T-cell (primary cell): ENCODE measurements around the gene NUDT9. TPM values are rescaled to one million over a fixed set of nuclear protein-coding genes. Genes with fewer than 3 reads are reported as not detected.
"Not testable (repeated sequence)": the region's sequence is repeated elsewhere in the genome, so short reads cannot be mapped to it uniquely, and the experiment has no call there.

Experiments
- ATAC-seq, 4 experiments: fragments of 200-7000 bp in 3 of 4; fragments of 150-1000 bp in 1 of 4; cut with Tn5 transposase; replicated peaks in 1 of 4; 1 replicate in 3 of 4; 2 replicates in 1 of 4; pipeline ENCODE4 v1.10.0; 2021; ENCODE audit warnings: moderate library complexity in 3 of 4, mild to moderate bottlenecking in 2 of 4, moderate number of reproducible peaks in 1 of 4
- CTCF ChIA-PET, 2 donors: fragments of 300-600 bp; sonication (Branson Sonifier 250); formaldehyde crosslinking; loops; one replicate each; lab custom pipeline; 2022; ENCODE audit warnings: antibody characterized with exemption in 2 of 2; lab: Charles Lee
- POLR2A ChIA-PET, 2 donors: fragments of 300-600 bp; sonication (Branson Sonifier 250); formaldehyde crosslinking; loops; one replicate each; lab custom pipeline; 2022; ENCODE audit warnings: antibody characterized with exemption in 2 of 2; lab: Charles Lee
- DNase-seq, 35 experiments: peaks; one replicate each; pipeline versions ENCODE4 v3.0.0 to v3.0.0-alpha.2; 2013 to 2023
- H3K27ac ChIP-seq: one replicate; pipeline ENCODE4 v1.5.1; 2013; ENCODE audit warnings: low read length
- H3K27me3 ChIP-seq, 2 experiments: replicated peaks in 1 of 2; 1 replicate in 1 of 2; 2 replicates in 1 of 2; pipeline versions ENCODE4 v1.6.1 to v1.7.0; 2013; ENCODE audit warnings: low read length in 1 of 2, mixed read lengths in 1 of 2; ENCODE audit not compliant: control insufficient read depth in 2 of 2, insufficient read depth in 2 of 2; ENCODE audit errors: extremely low read depth in 1 of 2
- H3K36me3 ChIP-seq, 2 donors: 1 replicate in 1 of 2; 2 replicates in 1 of 2; pipeline versions ENCODE4 v1.6.1 to v1.7.0; 2013; ENCODE audit warnings: low read length in 1 of 2; ENCODE audit not compliant: control insufficient read depth in 2 of 2, insufficient read depth in 1 of 2; ENCODE audit errors: extremely low read depth in 1 of 2
- H3K4me1 ChIP-seq, 2 experiments: 1 replicate in 1 of 2; 2 replicates in 1 of 2; pipeline versions ENCODE4 v1.6.1 to v1.7.0; 2013; ENCODE audit warnings: low read length in 2 of 2, mixed read lengths in 1 of 2; ENCODE audit not compliant: insufficient read depth in 2 of 2, control insufficient read depth in 1 of 2; ENCODE audit errors: extremely low read depth in 1 of 2
- H3K4me3 ChIP-seq, 2 donors: 1 replicate in 1 of 2; 2 replicates in 1 of 2; pipeline versions ENCODE4 v1.5.1 to v1.7.0; 2013; ENCODE audit warnings: mild to moderate bottlenecking in 2 of 2, low read length in 1 of 2, moderate library complexity in 1 of 2; ENCODE audit not compliant: control insufficient read depth in 1 of 2; ENCODE audit errors: extremely low read depth in 1 of 2
- H3K9me3 ChIP-seq: 2 replicates; pipeline ENCODE4 v1.7.0; 2013
- H3K27ac Mint-ChIP-seq, 2 donors: one replicate each; pipeline ENCODE4 v1.8.0; 2020 to 2021; ENCODE audit warnings: mild to moderate bottlenecking in 2 of 2, mixed read lengths in 2 of 2
- H3K27me3 Mint-ChIP-seq, 2 donors: one replicate each; pipeline ENCODE4 v1.8.0; 2021 to 2022; ENCODE audit warnings: mixed read lengths in 2 of 2
- H3K36me3 Mint-ChIP-seq: one replicate; pipeline ENCODE4 v1.8.0; 2021; ENCODE audit warnings: mixed read lengths
- H3K4me1 Mint-ChIP-seq, 3 donors: one replicate each; pipeline ENCODE4 v1.8.0; 2020 to 2022; ENCODE audit warnings: mixed read lengths in 3 of 3, mild to moderate bottlenecking in 1 of 3
- H3K4me3 Mint-ChIP-seq, 3 donors: one replicate each; pipeline ENCODE4 v1.8.0; 2020 to 2022; ENCODE audit warnings: mild to moderate bottlenecking in 3 of 3, mixed read lengths in 3 of 3, moderate library complexity in 3 of 3
- H3K9me3 Mint-ChIP-seq, 3 donors: one replicate each; pipeline ENCODE4 v1.8.0; 2020 to 2022; ENCODE audit warnings: mixed read lengths in 3 of 3
- WGBS: methylation state at CpG from one replicate; pipeline ENCODE4 v1.1.5; 2013; ENCODE audit warnings: missing lambda C conversion rate; ENCODE audit not compliant: insufficient coverage; 5-methylcytosine and 5-hydroxymethylcytosine counted together
- total RNA-seq, 35 experiments: library from RNA in 6 of 35; stranded (reverse) in 6 of 35; fragments of 120-200 nt in 1 of 35; gene quantifications; one replicate each; pipeline versions ENCODE4 v1.2.1 to v1.2.4 and lab custom pipeline; 2013 to 2026

Gene NUDT9
- total RNA-seq, 5 donors from 2014 or later (not counting 1 experiment from before 2014, with no cell fraction given), result 10.1 to 18.0 (median 13.9) TPM

DNA sequence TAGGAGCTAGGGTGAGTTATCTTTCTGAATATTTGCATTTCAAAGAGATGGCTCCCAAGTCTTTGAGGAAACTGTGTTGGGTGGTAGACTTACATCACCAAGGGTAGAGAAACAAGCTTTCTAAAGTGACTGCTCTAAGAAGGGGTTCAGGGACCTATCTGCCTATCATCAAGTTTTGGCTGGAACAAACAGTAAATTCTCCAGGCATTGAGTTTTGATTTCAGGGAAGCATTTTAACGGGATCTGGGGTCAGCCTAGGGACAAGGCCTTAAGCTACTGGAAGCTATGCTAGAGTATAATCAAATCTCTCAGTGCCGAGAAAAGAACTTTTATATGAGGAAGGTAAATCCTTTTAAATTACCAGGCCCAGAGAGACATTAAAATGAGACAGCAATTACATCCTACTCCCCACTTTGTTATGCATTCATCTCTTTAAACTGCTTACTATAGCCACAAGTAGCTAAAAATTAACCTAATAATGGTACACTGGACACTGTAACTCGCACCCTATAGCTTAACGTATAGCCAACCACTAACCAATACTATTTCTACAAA is 2.0 kb upstream of the NUDT9 start:
- Mint-ChIP-seq H3K27me3 (no peaks in the 10 kb centered on the region), H3K36me3 (no peaks in the 10 kb centered on the region), H3K27ac (peak overlapping the region in 1 of 2 donors; percentile 2), H3K9me3 (no peaks in the 10 kb centered on the region), H3K4me3 (no peak overlapping the region), H3K4me1 (peaks cover 26 to 39% (median 36%) of the 10 kb centered on the region in 3 donors)
- H3K4me1 ChIP-seq, result peaks cover 9 to 21% of the 10 kb centered on the region in 2 experiments
- no peaks in the 10 kb centered on the region for H3K27me3 ChIP-seq
- DNase-seq (no peak), ATAC-seq (no peak)
- H3K36me3 ChIP-seq, result no peaks in the 10 kb centered on the region
- ChIA-PET POLR2A (interaction anchor here in 1 of 2 donors (0.7 kb wide), 1 partner anchor 414 kb away, joined by 3 read pairs; no protein-coding TSS in a partner anchor), CTCF (interaction anchor here (0.6 to 3.0 kb wide), 6 partner anchors 29 to 45 kb away, joined by 3 to 30 read pairs (median 5); partner anchors contain the start of gene HSD17B11 (in 2 of the 2))
- no CpG with 5 or more reads among the region's 4 CpGs for WGBS
- no peak overlapping the region for H3K4me3 ChIP-seq
- H3K27ac ChIP-seq, result no peak overlapping the region
- H3K9me3 ChIP-seq, result no peaks in the 10 kb centered on the region

- no peak overlapping the region for H3K27ac ChIP-seq
- WGBS, result 20% methylated on average over 1 of the region's 3 CpGs
- H3K9me3 ChIP-seq, result no peaks in the 10 kb centered on the region
- ChIA-PET CTCF (interaction anchor here (0.9 to 3.0 kb wide), 5 partner anchors 32 to 48 kb away, joined by 3 to 30 read pairs (median 9); partner anchors contain the start of gene HSD17B11 (in 2 of the 2)), POLR2A (interaction anchor here (0.6 to 1.6 kb wide), 5 partner anchors 32 to 298 kb away, joined by 3 to 13 read pairs (median 5); partner anchors contain the start of gene HSD17B11 (in 1 of the 2))
- no peaks in the 10 kb centered on the region for H3K27me3 ChIP-seq
- Mint-ChIP-seq H3K4me1 (peaks cover 47 to 54% (median 51%) of the 10 kb centered on the region in 3 donors), H3K4me3 (peak overlapping the region; percentile 95 to 99 (median 99)), H3K27ac (peak overlapping the region; percentile 31 to 71), H3K9me3 (no peaks in the 10 kb centered on the region), H3K27me3 (no peaks in the 10 kb centered on the region), H3K36me3 (no peaks in the 10 kb centered on the region)
- H3K4me3 ChIP-seq, result peak overlapping the region; percentile 90 to 97
- no peaks in the 10 kb centered on the region for H3K36me3 ChIP-seq
- H3K4me1 ChIP-seq, result peaks cover 9 to 21% of the 10 kb centered on the region in 2 experiments
- DNase-seq, result peak in 1 of 35 experiments; percentile 15
- ATAC-seq, result no peak
Measured at GRCh38 chr4:87423317-87424098, 1.1 kb downstream of the NUDT9 start.

DNA sequence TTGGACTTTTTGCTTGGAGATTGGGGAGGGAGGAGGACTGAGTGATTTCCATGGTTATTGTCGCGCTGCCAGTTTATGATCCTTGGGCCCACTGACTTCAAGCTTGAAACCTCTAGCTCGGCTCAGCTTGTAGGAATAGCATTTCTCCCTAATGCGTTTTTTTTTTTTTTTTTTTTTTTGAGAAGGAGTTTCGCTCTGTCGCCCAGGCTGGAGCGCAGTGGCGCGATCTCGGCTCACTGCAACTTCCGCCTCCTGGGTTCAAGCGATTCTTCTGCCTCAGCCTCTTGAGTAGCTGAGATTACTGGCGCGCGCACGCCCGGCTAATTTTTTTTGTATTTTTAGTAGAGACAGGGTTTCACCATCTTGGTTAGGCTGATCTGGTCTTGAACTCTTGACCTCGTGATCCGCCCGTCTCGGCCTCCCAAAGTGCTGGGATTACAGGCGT is 1.7 kb downstream of the NUDT9 start:
- POLR2A ChIA-PET, result interaction anchor here in 1 of 2 donors (0.6 to 0.7 kb wide), 4 partner anchors 36 to 299 kb away, joined by 3 to 5 read pairs (median 4); no protein-coding TSS in a partner anchor
- not testable (repeated sequence) for H3K36me3 Mint-ChIP-seq, H3K9me3 ChIP-seq, H3K27ac ChIP-seq, H3K27me3 Mint-ChIP-seq, H3K4me3 ChIP-seq, H3K36me3 ChIP-seq, DNase-seq, H3K27me3 ChIP-seq, ATAC-seq, H3K9me3 Mint-ChIP-seq
- H3K4me3 Mint-ChIP-seq, result peak overlapping the region; percentile 79 to 99 (median 95)
- peak overlapping the region in 1 of 2 donors; percentile 31 for H3K27ac Mint-ChIP-seq
- peaks cover 9 to 21% of the 10 kb centered on the region in 2 experiments for H3K4me1 ChIP-seq
- WGBS, result 97% methylated on average over 10 of the region's 22 CpGs
- H3K4me1 Mint-ChIP-seq, result peaks cover 51 to 57% (median 57%) of the 10 kb centered on the region in 3 donors
- CTCF ChIA-PET, result interaction anchor here in 1 of 2 donors (0.9 kb wide), 1 partner anchor 48 kb away, joined by 3 read pairs; no protein-coding TSS in a partner anchor

DNA sequence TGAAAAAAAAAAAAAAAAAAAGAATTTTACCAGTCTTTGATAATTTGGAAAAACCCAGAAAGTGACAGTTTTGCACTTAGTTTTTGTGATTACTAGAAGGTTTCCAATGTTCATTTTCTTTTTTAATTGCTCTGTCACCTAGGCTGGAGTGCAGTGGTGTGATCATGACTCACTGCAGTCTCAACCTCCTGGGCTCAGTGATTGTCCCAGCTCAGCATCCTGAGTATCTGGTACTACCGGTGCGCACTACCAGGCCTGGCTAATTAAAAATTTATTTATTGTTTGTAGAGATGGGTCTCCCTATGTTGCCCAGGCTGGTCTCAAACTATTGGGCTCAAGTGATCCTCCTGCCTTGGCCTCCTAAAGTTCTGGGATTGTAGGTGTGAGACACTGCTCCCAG is 3.3 kb downstream of the NUDT9 start:
- no peaks in the 10 kb centered on the region for H3K27me3 Mint-ChIP-seq
- H3K36me3 ChIP-seq, result no peaks in the 10 kb centered on the region
- no peaks in the 10 kb centered on the region for H3K9me3 ChIP-seq
- H3K27ac ChIP-seq, result no peak overlapping the region
- H3K4me3 ChIP-seq, result no peak overlapping the region
- peaks cover 9 to 21% of the 10 kb centered on the region in 2 experiments for H3K4me1 ChIP-seq
- no peaks in the 10 kb centered on the region for H3K9me3 Mint-ChIP-seq
- WGBS, result no CpG with 5 or more reads among the region's 2 CpGs
- no peak overlapping the region for H3K27ac Mint-ChIP-seq
- H3K27me3 ChIP-seq, result no peaks in the 10 kb centered on the region
- H3K4me3 Mint-ChIP-seq, result no peak overlapping the region
- ChIA-PET CTCF (interaction anchor here (0.7 to 1.2 kb wide), 2 partner anchors 10 to 40 kb away, joined by 3 to 8 read pairs; no protein-coding TSS in a partner anchor), POLR2A (no interaction called here)
- ATAC-seq (no peak), DNase-seq (no peak)
- no peaks in the 10 kb centered on the region for H3K36me3 Mint-ChIP-seq
- H3K4me1 Mint-ChIP-seq, result peaks cover 62 to 73% (median 68%) of the 10 kb centered on the region in 3 donors

DNA sequence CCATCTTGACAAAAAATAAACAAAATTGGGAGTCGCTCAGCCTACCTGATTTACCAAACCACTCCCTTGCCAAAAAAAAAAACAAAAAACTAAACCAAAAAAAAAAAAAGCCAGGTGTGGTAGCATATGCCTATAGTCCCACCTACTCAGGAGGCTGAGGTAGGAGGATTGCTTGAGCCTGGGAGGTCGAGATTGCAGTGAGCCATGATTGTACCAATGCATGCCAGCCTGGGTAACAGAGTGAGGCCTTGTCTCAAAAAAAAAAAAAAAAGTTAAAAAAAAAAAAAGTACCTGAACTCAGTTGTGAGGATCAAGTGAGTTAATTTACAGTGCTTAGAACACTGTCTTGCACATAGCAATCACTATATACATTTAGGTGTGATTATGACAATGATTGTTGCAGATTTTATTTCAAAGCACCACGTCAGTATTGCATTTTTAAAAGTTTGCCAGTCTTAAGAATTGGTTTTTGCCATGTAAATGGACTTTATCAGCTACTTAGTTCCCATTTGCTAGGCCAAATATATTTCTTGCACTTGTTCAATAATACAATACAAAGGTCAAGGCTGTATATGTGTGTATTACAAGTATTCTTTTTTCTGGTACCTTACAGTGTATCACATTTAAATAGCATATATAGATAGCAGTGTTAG is 4.6 kb downstream of the NUDT9 start:
- ChIA-PET CTCF (interaction anchor here in 1 of 2 donors (0.7 kb wide), 1 partner anchor 10 kb away, joined by 4 read pairs; no protein-coding TSS in a partner anchor), POLR2A (no interaction called here)
- Mint-ChIP-seq H3K27me3 (no peaks in the 10 kb centered on the region), H3K36me3 (no peaks in the 10 kb centered on the region), H3K4me1 (peaks cover 62 to 75% (median 70%) of the 10 kb centered on the region in 3 donors), H3K4me3 (no peak overlapping the region), H3K27ac (no peak overlapping the region), H3K9me3 (no peaks in the 10 kb centered on the region)
- no peak overlapping the region for H3K4me3 ChIP-seq
- no peak overlapping the region for H3K27ac ChIP-seq
- no peaks in the 10 kb centered on the region for H3K27me3 ChIP-seq
- no peaks in the 10 kb centered on the region for H3K9me3 ChIP-seq
- WGBS, result no CpG with 5 or more reads among the region's 3 CpGs
- H3K36me3 ChIP-seq, result no peaks in the 10 kb centered on the region
- peaks cover 9 to 13% of the 10 kb centered on the region in 2 experiments for H3K4me1 ChIP-seq
- DNase-seq, result no peak
- no peak for ATAC-seq

- Mint-ChIP-seq H3K4me1 (peaks cover 66 to 74% (median 69%) of the 10 kb centered on the region in 3 donors), H3K9me3 (no peaks in the 10 kb centered on the region), H3K27ac (peak overlapping the region in 1 of 2 donors; percentile 8), H3K4me3 (no peak overlapping the region), H3K27me3 (no peaks in the 10 kb centered on the region), H3K36me3 (no peaks in the 10 kb centered on the region)
- ChIA-PET CTCF (no interaction called here), POLR2A (no interaction called here)
- H3K4me3 ChIP-seq, result no peak overlapping the region
- WGBS, result no CpG with 5 or more reads among the region's 1 CpG
- no peak overlapping the region for H3K27ac ChIP-seq
- no peaks in the 10 kb centered on the region for H3K36me3 ChIP-seq
- no peaks in the 10 kb centered on the region for H3K9me3 ChIP-seq
- no peak for DNase-seq
- no peaks in the 10 kb centered on the region for H3K27me3 ChIP-seq
- peaks cover 9 to 11% of the 10 kb centered on the region in 2 experiments for H3K4me1 ChIP-seq
- ATAC-seq, result no peak
Measured at GRCh38 chr4:87427518-87427868, 5.1 kb downstream of the NUDT9 start.
